Measurements from ENCODE around the gene PER2. TPM values are rescaled to one million over a fixed set of nuclear protein-coding genes. Genes with fewer than 3 reads are reported as not detected.

Gene PER2
- total and polyA plus RNA-seq, 2 of the 13 experiments (the other 11 are each of a cell fraction or from before 2014, with no cell fraction given): 5.1 to 9.4 TPM

DNA sequence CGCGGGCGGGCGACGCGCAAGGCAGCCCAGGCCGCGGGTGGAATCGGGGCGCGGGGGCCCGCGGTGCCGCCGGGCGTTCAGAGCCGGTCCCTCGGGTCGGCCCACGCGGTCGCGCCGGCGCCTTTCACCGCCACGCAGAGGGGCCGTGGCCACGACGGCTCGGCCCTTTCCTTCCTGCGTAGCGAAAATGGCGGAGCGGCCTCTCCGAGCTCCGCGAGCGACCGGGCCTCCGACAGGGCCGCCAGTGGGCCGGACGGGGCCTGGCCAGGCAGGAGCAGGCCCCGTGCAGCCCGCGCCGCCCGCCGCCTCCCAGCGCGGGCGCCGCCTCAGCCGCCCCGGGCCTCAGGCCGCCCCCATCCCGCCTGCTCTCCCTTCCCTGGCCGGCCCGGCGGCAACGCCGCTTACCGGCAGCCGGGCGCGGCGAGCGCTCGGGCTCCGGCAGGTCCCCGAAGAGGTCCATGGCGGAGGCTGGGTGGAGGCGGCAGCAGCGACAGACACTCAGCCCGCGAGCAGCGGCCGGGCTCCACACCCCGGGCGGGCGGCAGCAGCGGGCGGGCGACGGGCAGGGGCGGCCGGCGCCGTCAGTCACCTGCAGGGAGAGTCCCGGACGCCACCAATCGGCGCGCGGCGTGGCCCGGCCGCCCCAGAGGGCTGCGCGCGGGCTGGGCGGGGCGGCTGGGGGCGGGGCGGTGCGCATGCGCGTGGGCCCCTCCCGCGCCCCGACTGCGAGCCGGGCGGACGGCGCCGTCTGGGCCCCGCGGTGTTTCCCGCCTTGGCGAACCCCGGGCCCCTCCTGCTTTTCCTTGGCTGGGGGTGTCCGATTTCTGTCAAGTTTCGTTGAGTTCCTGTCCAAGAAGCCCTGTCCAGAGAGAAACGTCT is 85.1 kb downstream of the PER2 start, which contains the start of gene ILKAP (continued):
- TF ChIP-seq, protein P1, sequence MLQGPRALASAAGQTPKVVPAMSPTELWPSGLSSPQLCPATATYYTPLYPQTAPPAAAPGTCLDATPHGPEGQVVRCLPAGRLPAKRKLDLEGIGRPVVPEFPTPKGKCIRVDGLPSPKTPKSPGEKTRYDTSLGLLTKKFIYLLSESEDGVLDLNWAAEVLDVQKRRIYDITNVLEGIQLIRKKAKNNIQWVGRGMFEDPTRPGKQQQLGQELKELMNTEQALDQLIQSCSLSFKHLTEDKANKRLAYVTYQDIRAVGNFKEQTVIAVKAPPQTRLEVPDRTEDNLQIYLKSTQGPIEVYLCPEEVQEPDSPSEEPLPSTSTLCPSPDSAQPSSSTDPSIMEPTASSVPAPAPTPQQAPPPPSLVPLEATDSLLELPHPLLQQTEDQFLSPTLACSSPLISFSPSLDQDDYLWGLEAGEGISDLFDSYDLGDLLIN (CRISPR knock-in tag; IDR thresholded peaks at IDR 0.05; ENCODE audit: borderline replicate concordance): no peak
- no peak for TF ChIP-seq PAX8 (CRISPR knock-in tag; IDR thresholded peaks at IDR 0.05; ENCODE audit: borderline replicate concordance)
- TF ChIP-seq ZNF7 (CRISPR knock-in tag; IDR thresholded peaks at IDR 0.05): no peak
- TF ChIP-seq, protein P2, sequence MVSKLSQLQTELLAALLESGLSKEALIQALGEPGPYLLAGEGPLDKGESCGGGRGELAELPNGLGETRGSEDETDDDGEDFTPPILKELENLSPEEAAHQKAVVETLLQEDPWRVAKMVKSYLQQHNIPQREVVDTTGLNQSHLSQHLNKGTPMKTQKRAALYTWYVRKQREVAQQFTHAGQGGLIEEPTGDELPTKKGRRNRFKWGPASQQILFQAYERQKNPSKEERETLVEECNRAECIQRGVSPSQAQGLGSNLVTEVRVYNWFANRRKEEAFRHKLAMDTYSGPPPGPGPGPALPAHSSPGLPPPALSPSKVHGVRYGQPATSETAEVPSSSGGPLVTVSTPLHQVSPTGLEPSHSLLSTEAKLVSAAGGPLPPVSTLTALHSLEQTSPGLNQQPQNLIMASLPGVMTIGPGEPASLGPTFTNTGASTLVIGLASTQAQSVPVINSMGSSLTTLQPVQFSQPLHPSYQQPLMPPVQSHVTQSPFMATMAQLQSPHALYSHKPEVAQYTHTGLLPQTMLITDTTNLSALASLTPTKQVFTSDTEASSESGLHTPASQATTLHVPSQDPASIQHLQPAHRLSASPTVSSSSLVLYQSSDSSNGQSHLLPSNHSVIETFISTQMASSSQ (IDR thresholded peaks at IDR 0.05; ENCODE audit: low read depth): no peak
- TF ChIP-seq, protein P2 (CRISPR knock-in tag; IDR thresholded peaks at IDR 0.05; ENCODE audit: borderline replicate concordance): no peak
- no peak for TF ChIP-seq CCAR2 (optimal IDR thresholded peaks at IDR 0.05; ENCODE audit: low read depth, low read length)
- TF ChIP-seq, protein P3, sequence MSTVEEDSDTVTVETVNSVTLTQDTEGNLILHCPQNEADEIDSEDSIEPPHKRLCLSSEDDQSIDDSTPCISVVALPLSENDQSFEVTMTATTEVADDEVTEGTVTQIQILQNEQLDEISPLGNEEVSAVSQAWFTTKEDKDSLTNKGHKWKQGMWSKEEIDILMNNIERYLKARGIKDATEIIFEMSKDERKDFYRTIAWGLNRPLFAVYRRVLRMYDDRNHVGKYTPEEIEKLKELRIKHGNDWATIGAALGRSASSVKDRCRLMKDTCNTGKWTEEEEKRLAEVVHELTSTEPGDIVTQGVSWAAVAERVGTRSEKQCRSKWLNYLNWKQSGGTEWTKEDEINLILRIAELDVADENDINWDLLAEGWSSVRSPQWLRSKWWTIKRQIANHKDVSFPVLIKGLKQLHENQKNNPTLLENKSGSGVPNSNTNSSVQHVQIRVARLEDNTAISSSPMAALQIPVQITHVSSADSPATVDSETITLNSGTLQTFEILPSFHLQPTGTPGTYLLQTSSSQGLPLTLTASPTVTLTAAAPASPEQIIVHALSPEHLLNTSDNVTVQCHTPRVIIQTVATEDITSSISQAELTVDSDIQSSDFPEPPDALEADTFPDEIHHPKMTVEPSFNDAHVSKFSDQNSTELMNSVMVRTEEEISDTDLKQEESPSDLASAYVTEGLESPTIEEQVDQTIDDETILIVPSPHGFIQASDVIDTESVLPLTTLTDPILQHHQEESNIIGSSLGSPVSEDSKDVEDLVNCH (CRISPR knock-in tag; IDR thresholded peaks at IDR 0.05): no peak
- TF ChIP-seq MXD4 (CRISPR knock-in tag; IDR thresholded peaks at IDR 0.05): 0 out of 2 replicates have a peak, but pooled peaks have one; percentile 50
- no peak for TF ChIP-seq PAWR (CRISPR knock-in tag; IDR thresholded peaks at IDR 0.05; ENCODE audit: borderline replicate concordance)
- no peak for TF ChIP-seq TCF12 (IDR thresholded peaks at IDR 0.05)
- TF ChIP-seq TCF12 (CRISPR knock-in tag; IDR thresholded peaks at IDR 0.05): no peak
- TF ChIP-seq, protein P4, sequence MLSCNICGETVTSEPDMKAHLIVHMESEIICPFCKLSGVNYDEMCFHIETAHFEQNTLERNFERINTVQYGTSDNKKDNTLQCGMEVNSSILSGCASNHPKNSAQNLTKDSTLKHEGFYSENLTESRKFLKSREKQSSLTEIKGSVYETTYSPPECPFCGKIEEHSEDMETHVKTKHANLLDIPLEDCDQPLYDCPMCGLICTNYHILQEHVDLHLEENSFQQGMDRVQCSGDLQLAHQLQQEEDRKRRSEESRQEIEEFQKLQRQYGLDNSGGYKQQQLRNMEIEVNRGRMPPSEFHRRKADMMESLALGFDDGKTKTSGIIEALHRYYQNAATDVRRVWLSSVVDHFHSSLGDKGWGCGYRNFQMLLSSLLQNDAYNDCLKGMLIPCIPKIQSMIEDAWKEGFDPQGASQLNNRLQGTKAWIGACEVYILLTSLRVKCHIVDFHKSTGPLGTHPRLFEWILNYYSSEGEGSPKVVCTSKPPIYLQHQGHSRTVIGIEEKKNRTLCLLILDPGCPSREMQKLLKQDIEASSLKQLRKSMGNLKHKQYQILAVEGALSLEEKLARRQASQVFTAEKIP (CRISPR knock-in tag; IDR thresholded peaks at IDR 0.05; ENCODE audit: borderline replicate concordance): no peak
- TF ChIP-seq ZNF350 (CRISPR knock-in tag; IDR thresholded peaks at IDR 0.05; ENCODE audit: borderline replicate concordance, low read depth): peak; percentile 41; the same call in 1 of the 2 replicates
- no peak for TF ChIP-seq ATAD3A (CRISPR knock-in tag; IDR thresholded peaks at IDR 0.05)
- TF ChIP-seq, protein P5, sequence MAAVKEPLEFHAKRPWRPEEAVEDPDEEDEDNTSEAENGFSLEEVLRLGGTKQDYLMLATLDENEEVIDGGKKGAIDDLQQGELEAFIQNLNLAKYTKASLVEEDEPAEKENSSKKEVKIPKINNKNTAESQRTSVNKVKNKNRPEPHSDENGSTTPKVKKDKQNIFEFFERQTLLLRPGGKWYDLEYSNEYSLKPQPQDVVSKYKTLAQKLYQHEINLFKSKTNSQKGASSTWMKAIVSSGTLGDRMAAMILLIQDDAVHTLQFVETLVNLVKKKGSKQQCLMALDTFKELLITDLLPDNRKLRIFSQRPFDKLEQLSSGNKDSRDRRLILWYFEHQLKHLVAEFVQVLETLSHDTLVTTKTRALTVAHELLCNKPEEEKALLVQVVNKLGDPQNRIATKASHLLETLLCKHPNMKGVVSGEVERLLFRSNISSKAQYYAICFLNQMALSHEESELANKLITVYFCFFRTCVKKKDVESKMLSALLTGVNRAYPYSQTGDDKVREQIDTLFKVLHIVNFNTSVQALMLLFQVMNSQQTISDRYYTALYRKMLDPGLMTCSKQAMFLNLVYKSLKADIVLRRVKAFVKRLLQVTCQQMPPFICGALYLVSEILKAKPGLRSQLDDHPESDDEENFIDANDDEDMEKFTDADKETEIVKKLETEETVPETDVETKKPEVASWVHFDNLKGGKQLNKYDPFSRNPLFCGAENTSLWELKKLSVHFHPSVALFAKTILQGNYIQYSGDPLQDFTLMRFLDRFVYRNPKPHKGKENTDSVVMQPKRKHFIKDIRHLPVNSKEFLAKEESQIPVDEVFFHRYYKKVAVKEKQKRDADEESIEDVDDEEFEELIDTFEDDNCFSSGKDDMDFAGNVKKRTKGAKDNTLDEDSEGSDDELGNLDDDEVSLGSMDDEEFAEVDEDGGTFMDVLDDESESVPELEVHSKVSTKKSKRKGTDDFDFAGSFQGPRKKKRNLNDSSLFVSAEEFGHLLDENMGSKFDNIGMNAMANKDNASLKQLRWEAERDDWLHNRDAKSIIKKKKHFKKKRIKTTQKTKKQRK (IDR thresholded peaks at IDR 0.05; ENCODE audit: low read length): no peak
